ENCODE results near the gene MID1. TPM values are rescaled to one million over a fixed set of nuclear protein-coding genes. Genes with fewer than 3 reads are reported as not detected.

Gene MID1, protein sequence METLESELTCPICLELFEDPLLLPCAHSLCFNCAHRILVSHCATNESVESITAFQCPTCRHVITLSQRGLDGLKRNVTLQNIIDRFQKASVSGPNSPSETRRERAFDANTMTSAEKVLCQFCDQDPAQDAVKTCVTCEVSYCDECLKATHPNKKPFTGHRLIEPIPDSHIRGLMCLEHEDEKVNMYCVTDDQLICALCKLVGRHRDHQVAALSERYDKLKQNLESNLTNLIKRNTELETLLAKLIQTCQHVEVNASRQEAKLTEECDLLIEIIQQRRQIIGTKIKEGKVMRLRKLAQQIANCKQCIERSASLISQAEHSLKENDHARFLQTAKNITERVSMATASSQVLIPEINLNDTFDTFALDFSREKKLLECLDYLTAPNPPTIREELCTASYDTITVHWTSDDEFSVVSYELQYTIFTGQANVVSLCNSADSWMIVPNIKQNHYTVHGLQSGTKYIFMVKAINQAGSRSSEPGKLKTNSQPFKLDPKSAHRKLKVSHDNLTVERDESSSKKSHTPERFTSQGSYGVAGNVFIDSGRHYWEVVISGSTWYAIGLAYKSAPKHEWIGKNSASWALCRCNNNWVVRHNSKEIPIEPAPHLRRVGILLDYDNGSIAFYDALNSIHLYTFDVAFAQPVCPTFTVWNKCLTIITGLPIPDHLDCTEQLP
- 8.6 and 11.8 TPM in 2 replicates for total RNA-seq (2014; rRNA removed)
- 5.4 TPM for polyA plus RNA-seq (2012)

DNA sequence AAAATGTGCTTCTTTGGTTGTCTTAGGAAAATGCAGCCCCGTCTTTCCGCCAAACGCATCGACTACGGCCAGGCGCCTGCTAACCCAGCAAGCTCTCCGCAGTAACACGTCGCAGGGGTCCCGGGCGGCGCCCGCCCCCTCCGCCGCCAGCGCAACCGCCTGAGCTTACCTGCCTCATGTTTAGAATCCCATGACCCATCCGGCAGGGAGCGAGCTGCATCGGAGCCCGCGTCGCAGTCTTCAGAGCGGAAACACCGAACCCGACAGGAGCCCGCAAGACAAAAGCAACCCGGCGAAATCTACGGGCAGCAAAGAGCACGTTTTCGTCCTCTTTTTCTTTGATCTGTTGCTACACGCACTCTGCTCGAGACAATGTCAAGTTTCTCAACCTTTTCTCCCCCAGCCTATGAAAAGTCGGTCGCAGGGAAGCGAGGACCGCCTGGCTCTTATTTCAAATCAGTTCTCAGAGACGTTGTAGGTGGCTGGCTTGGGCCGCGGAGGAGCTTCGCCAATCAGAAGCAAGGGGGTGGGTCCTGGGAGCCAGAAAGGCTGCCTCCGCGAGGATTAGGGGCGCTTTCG is at the start of gene MID1:
TSS of gene MID1 (minus strand) at position 465 of the 579 bp plus-strand sequence. CDS start 53,038 bp downstream, outside the sequence.
- DNase-seq (ENCODE audit: low read depth) = peak; percentile 79

DNA sequence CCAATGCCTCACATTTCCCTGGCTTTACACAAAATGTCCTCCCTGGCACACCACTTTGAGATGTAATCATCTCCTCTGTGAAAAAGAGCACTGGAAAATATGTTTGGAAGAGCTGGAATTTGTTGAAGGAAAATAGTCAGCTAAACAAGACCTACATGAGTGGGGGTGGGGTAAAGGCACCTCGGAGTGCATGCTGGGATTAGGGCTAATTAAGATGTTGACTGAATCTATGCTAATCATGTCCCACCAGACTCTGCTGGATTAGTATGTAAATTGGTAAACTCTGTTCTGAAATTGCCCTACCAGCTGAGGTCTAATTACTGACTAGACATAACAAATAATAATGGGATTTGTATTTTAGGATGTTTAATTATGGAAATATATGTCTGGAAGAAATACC is 46.8 kb upstream of the MID1 start:
- DNase-seq (ENCODE audit: low read depth) = no peak

DNA sequence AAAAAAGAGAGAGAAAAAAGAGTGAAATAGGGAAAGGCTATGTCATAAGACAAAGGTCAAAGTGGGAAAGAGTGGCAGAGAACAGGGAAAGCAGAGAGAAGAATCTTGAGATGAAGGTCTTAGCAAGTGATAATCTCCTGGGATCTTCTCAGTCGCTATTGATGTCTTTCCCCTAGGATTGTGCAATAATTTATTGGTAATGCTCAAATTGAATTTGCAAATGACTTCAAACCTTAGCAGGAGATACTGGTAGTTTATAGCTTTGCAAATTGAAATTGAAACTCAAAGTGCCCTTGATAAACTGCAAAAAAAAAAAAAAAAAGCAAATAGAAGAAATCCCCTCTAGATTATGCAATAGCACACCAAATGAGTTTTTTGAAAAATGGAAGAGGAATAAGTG is 45.7 kb upstream of the MID1 start:
- no peak for DNase-seq (ENCODE audit: low read depth)

DNA sequence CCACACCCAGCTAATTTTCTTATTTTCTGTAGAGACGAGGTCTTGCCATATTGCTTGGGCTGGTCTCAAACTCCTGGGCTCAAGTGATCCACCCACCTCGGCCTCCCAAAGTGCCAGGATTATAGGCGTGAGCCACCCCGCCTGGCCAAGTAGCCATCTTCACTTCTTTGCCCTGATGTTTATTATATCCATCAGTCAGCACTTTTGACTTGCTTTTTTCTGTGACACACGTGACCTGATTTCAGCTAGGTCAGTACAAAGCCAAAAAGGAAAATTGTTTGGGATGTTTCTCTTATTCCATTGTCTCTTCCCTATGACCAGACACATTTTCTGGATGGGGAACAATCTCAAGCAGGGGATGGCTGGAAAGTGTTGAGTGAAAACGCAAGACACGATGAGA is 45.3 kb upstream of the MID1 start:
- DNase-seq (ENCODE audit: low read depth) = no peak

DNA sequence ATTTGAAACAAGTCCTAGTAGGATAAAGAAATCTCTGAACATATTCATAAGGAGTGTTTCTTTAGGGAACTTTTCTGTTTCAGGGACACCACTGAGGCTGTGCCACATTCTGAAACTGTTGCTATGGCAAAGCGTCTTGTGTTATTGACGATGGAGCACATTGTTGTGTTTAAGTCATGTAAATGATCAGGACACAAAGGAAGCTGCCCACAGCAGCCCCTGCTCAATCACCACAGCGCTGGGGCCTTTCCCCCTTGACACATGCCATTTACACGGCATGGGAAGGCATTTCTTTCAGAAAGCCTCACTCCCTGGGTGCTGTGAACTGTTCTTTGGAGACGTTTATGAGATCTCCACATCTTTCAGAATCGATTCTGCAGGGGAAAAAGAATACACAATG is 39.8 kb upstream of the MID1 start:
- no peak for DNase-seq (ENCODE audit: low read depth)

DNA sequence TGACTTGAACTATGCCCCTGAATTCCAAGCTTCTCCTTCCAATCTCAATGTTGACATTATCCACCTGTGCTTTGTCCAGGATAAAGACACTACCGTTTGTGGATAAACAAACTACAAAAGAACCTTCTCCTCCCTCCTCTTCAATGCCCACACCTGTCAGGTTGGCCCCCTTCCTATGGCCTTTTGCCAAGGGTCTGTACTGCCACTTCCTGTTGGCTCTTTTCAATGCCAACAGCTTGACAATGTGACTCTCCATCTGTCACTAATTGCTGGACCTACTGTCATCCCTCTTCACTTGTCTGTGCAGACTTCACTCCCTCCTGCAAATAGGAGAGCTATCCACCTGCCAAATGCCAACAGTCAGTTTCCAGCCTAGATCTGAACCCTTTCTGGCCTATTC is 35.8 kb upstream of the MID1 start:
- no peak for DNase-seq (ENCODE audit: low read depth)

DNA sequence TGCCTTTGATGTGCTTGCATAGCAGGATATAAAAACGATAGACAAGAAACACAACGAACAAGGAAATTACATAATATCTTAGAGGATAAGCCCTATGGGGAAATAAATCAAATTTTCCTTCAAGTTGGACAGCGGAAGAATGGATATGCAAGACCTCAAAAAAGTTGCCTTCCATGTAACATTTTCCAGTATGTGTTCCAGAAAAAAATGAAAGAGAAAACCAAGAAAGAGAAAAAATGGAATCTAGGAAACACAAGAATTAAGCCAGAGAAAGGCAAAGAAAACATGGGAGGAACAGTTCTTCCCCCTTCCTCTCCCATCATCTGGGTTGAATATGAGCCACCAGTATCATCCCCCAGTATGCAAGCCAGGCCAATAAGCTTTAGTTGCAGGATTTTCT is 34.6 kb upstream of the MID1 start:
- no peak for DNase-seq (ENCODE audit: low read depth)

DNA sequence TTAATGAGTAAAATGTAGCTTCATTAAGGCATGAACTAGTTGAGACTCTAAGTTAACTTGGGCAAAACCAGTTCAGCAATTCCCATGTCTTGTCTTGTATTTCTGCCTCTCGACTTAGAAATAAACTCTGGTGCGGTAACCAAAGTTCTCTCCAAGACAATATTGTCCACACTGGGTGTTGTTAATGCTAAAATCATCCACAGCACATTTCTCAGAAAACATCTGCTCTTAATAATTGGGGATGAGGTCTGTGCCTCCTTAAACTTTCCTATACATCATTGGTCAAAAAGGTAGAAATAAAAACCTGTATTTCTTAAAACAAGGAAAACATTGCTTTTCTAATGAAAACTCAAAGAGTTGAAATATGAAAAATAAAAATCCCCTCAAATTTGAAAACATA is 32.9 kb upstream of the MID1 start:
- no peak for DNase-seq (ENCODE audit: low read depth)

DNA sequence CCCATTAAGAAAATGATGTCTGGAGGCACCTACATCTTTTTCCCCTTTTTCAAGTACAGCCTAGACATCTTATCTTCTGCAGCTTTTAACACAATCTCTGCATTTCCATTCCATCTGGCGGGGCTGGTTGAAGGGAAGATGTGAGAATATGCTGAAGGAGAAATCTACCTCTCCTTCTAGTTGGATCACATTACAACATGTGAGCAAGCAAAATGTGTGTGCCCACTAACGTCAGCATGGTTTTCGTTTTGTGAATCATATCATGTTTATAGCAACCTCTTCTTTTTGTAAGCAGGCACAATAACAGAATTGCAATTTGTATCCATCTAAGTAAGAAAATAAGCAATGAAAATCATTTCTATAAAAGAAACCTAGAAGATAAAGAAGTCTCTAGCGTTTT is 28.9 kb upstream of the MID1 start:
- peak; percentile 25 for DNase-seq (ENCODE audit: low read depth)

DNA sequence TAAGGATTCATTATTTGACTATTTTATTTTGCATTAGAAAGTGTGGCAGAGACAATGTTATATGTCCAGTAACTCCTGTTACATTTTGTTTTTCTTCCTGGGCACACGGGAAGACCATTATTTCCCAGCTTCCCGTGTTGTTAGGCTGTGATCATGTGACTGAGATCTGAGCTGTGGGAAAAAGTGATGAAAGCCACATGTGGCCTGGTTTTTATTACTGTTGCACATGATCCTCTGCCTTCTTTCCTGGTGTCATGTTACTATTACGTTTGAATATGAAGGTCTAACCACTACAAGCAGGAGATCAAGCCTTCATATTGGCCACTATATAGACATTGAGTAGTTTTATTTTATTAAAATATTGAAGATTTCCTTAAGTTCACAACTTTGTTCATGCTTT is 28.2 kb upstream of the MID1 start:
- peak; percentile 65 for DNase-seq (ENCODE audit: low read depth)

DNA sequence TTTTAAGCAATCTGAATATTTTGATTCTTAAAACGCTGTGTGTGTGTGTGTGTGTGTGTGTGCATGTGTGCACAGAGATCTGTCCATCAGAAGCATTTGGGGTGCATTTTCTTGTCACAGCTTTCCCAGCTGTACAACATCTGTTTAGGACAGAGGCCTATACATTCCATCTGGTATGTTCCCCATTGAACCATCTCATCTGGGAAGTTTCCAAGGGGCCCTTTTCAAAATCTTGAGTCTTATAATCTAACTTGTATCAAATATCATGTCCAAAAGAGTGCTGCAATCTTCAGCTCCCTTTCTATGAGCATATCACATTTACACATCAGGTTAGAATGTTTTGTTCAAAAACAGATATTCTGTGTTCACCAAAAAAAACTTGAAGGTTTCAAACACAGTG is 16.5 kb upstream of the MID1 start:
- no peak for DNase-seq (ENCODE audit: low read depth)

DNA sequence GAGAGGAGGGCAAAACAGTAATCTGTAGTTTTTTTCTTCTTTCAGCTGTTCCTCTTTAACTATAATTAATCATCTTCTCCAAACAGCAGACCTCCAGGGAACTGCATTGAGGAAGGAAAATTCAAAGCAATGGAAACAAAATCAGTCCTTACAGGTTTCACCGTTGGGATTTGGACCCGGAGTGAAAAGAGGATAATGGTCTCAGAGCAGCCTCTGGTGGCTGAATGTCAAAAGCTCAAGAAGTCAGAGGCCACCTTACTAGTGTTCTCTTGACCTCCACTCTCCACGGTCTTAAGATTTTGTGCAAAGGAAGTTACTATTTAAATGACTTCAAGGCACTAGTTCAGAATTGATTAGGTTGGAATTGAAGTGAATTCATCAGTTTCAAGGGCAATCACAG is 16.0 kb upstream of the MID1 start:
- peak; percentile 88 for DNase-seq (ENCODE audit: low read depth)

DNA sequence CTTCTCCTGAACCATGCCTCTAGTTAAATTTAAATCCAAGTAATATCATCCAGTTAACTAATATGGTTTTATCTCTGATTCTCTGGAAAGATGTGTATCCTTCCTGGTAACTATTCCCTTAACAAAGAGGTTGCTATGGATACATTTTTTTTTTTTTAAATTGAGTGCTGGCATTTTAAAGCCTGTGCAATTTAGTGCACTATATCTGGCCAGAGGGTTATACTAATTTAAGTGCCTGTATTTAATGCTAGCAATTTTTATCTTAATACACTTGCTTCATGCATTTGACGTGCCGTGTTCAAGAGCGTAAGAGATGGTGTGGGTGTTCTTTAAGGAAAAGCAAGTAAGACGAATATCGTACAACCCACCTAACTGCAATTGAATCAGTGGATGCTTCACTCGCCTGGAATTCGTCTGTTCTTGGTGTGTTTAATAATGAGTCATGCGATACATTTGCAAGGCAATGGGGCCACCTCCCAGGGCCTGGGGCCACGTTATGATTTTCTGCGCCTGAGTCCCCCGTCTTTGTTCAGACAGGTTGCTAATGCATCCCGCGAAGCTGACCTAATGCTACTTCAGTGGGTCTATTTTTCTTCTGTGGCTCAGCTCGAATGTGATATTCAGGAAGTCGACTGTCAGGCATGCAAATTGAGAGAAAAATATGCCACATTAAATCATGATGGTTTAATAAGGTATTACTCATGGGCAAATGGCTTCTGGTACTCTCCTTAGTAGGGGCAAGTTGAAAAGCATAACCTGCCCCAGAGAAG is 14.2 kb upstream of the MID1 start:
- DNase-seq (ENCODE audit: low read depth) = peak; percentile 85

DNA sequence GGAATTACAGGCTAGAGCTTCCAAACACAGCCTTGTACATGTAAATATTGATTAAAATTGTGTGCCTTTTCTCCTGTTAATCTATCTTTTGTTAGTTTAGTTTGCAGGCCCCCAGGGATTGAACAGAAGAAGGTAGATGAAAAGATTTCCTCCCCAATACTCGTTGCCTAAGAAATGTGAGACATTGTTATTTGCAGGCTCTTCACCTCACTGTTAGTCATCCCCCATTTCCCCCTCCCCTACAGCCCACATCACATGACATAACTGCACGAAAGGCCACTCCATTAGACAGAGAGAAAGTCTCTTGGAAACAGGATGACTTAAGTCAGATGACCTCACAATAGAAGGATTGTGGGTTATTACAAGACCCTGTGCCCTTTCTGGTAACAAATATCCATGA is 13.3 kb upstream of the MID1 start:
- DNase-seq (ENCODE audit: low read depth) = peak; percentile 91

DNA sequence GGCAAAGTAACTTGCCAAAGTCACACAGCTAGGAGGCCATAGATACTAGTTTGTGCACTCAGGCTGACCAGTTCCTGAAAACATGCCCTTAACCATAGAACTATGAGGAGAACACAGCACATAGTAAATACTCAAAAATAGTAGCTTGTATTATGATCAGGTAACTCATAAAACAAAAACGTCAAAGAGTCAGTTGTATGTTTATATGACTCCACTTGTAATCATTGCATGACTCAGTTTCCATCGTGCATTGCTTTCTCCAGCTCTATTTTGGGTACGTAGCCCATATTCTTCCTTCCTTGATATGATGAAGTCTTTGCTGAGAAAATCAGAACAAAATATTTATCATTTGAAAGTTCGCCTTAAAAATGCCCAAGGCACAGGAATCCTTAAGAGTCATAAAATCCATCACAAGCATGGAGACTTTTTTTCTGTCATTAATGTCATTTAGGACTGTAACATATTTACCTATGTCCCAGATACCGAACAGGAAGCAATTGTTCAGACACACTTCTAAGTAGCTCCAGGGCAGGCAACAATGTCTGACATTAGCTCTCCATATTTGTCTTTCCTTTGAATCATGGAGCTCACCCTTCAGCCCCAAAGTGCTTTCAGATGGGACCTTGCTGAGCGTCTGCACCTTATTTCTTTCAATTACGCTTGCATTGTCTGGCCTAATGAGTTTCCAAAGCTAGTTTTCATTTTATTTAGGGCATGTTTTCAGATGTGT is 11.2 kb upstream of the MID1 start:
- no peak for DNase-seq (ENCODE audit: low read depth)

DNA sequence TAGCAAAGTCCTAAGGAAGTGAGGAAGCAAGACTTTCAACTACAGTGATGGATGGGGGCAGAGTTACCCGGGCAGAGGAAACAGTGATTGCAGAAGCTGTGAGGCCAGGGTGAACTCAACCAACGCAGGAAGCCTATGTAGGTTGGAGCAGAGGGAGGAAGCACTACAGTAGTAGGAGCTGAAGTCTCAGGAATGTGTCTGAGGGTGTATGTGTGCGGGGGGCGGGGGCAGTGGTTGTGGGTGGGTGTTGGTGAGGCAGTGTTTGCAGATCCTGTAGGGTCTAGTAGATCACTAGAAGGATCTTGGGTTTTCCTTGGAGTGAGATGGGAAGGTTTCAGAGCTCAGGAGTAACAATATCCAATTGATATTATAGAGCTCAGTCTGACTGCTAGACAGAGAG is 9.9 kb upstream of the MID1 start:
- no peak for DNase-seq (ENCODE audit: low read depth)

DNA sequence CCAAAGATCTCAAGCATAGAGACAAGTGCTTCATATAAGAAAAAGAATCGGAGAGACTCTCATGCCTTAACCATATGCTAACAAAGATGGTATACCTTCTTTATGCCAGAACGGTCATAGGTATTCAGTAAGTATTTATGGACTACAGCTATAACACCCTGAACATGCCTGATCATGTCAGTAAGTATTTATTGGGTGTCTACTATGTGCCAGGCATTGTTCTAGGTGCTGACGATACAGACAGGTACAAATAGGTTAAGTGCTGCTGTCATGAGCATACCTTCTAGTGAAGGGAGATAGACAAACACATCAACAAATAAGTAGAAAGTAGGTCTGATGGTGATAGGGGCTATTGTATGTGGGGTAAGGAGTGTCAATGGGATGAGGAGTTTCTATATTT is 9.5 kb upstream of the MID1 start:
- no peak for DNase-seq (ENCODE audit: low read depth)

DNA sequence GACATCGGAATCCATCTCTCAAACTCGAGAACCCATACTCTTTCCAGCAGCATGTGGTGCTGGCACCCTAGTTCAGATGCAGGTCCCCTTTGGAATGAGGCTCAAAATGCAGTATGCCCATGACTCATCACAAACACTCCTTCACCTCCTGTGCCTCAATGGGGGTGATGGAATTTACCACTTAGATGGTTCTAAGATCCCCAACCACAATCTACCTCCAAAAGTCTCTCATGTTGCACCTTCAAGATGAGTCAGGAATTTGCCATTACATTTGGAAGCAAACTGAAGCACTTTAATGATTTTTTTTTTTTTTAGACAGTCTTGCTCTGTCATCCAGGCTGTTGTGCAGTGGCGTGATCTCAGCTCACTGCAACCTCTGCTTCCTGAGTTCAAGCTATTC is 8.5 kb upstream of the MID1 start:
- DNase-seq (ENCODE audit: low read depth) = no peak

DNA sequence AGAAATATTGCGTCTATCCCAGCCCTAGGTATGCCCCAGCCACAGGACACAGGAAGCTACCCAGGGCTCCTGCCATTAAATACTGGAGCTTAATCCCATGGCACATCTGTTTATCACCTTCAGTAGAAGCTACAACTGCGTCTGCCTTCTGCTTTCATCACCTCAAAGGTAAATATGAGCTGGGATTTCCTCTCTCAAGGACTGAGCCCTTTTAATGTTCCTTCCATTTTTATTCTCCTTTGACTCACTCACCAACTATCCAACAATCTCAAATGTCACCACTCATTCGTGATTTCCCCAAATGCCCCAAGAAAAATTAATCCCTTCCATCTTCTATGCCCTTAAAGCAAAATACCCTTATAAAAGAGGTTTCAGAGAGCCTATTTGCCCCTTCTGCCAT is 1.8 kb upstream of the MID1 start:
- peak; percentile 42 for DNase-seq (ENCODE audit: low read depth)

DNA sequence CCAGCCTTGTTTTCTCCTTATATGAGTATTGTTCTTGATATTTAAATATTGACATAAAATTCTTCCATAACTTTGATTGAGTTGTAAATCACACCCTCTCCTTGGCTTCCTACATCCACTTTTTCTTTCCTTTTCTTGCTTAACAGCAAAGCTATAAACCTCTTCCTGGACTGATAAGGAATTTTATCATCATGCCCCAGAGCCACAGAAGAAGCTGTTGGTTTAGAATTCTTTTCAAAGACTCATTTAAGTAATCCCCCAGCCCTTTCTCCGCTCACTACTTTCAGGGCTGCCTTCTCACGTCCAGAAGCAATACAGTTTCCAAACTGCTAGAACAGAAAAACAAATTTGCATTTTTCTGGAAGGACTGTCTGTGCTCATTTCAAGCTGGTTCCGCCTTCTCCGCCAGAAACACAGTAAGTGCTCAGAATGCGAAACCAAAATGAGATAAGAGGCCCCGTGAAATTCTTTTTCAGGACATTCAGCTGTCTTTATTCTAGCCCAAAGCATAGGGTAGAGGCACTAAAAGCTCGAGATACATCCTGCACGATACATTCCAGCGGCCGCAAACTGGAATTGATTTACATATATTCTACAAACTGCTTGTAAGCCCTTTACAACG is 849 bp downstream of the MID1 start:
- DNase-seq (ENCODE audit: low read depth) = no peak

DNA sequence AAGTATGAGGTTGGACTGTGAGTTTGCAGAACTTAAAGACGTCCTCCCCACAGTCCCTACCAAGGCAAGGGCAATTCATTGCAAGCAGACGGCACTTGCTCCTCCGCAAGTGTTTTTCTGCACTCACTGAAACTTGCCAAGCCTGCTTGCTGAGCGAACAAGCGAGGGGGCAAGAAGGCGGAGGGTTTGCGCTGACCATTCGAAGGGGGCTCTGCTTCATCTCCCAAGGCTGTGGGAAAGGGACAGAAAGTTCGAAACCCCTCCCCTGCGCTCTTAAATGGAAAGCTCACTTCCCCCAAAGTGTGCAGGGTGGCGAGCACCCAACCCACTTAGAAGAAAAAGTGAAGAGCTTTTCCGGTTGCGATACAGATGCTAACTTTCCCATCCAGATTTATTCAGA is 1.4 kb downstream of the MID1 start:
- DNase-seq (ENCODE audit: low read depth) = no peak
